ENCODE measurements around the gene PDE3A.

The PDE3A gene

DNA sequence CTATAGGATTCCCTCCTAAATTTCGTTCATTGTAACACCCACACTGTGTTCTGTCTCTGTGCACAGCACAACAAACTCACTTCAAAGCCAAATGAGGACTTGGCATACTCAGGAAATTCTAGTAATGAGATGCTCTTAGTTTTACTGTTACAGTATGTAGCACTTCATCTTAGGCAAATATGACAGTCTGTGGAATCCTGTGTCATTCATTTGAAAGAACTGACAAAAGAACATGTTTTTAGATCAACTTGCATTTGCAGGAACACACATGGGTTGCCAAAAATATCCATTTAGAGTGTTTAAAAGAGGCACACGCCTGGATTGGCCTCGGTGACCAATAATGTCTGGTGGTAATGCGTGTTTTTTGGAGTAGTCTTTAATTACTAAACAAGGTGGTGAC lies 56.5 kb downstream of the PDE3A start:
- no peak for DNase-seq (ENCODE audit: low read depth)

DNA sequence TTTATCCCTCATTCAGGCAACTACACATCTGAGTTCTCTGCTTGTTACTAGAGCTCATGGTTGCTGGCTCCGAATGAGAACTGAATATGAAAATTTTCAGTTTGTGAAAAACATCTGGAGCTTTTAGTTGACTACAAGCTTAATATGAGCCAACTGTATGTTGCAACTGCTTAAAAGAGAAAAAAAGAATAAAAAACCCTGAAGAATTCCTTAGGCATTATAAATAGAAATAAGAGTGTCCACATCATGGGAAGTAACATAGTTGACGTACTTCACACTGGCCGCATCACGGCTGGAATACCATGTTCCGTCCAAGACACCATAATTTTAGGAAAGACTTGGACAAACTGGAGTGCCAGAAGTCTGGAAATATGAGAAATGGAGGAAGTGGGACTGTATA lies 57.9 kb downstream of the PDE3A start:
- no peak for DNase-seq (ENCODE audit: low read depth)

DNA sequence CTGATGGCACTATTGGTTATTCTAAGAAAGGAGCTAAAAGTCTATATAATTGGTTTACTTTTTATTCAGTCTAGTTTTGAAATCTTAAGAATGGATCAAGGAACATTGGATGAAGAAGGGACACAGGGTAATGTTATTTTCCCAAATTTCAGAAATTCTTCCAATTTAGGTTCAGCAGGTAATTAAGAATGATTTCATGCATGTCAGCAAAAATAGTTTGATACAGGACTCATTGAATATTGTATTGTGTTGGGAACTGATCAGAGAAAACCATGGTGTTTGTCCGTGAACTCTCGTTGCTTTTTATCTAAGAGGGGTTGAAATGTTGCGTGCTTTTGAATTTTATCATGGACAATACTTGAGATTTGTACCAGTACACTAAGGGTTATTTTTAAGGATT lies 58.6 kb downstream of the PDE3A start:
- no peak for DNase-seq (ENCODE audit: low read depth)

GRCh38 chr12:20429852-20430251 lies 61.5 kb downstream of the PDE3A start:
- no peak for DNase-seq (ENCODE audit: low read depth)

GRCh38 chr12:20432290-20432689 lies 64.0 kb downstream of the PDE3A start:
- DNase-seq (ENCODE audit: low read depth), result no peak

DNA sequence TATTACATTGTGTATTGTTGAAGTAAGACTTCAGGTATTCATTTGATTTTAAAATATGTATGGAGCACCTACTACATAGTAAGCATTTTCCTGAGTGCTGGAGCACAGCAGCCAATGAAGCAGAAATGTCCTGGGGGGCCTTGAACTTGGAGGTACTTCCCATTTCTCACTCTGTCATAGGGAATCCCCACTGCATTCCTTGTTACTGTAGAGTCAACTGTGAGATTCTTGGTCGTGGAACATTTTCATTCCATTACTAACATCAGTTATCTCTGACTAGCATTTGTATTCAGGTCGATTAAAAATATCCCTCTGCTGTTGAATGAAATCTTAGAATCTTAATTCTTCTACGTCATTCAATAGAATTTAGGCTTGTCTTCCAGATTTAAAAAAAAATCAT lies 66.7 kb downstream of the PDE3A start:
- no peak for DNase-seq (ENCODE audit: low read depth)

DNA sequence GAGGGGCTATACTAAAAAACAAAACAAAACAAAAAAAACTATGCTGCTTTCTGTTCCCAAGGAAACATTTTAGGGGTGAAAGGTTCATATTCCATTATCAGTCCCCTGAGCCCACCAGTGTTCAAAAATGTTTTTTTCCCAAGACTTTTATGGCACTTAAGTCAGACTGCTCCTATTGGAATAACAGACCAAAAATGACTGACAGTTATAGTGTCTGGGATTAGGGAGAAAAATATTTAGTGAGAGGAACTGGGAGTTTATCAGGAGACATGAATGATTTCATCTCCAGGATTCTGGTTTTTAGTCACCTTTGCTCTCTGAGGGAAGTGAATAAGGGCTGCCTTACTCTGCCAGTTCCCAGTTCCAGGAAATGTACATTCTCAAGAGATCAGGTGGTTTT lies 68.0 kb downstream of the PDE3A start:
- no peak for DNase-seq (ENCODE audit: low read depth)

DNA sequence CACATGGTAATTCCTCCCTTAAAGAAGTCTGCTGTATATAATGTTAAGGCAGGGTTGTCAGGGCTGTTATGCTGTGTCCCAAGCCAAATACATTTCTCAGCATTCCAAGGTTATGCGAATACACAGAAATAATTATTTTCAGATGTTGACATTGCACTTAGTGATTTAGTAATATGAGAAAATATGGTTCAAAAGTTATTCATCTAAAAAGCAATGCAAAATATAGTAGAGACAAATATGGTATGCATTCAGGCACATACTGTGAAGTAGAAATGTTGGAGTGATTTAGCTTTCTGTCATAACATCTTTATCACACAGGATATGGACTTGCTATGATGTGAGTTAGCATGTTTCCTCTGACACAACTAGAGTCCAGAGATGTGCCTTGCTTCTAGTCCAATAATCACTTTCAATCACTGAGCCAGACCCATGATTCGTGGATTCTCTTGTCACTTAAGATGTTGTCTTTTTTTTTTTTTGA lies 70.0 kb downstream of the PDE3A start:
- no peak for DNase-seq (ENCODE audit: low read depth)

- no peak for DNase-seq (ENCODE audit: low read depth)
Measured at GRCh38 chr12:20439626-20440025, 71.3 kb downstream of the PDE3A start.

DNA sequence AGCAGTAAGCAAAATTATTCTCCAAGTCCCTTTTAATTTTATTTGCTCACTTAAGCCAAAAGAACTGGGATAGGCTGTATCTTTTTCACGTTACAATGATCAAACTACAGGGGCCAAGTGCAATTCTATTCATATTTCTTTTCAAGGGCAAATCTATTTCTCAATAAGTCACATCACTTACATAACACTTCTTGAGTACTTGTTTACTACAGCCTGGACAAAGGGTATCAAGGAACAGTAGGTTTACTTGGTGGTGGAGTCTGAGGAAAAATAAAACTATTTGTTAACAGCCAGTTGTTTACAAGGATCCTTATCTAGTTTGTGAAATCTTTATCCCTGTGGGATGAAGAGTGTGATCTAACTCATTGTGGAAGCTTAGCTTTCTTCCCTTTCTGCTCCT lies 72.1 kb downstream of the PDE3A start:
- no peak for DNase-seq (ENCODE audit: low read depth)

GRCh38 chr12:20442322-20442721 lies 74.0 kb downstream of the PDE3A start:
- no peak for DNase-seq (ENCODE audit: low read depth)

- no peak for DNase-seq (ENCODE audit: low read depth)
Measured at GRCh38 chr12:20443255-20443654, 74.9 kb downstream of the PDE3A start.

DNA sequence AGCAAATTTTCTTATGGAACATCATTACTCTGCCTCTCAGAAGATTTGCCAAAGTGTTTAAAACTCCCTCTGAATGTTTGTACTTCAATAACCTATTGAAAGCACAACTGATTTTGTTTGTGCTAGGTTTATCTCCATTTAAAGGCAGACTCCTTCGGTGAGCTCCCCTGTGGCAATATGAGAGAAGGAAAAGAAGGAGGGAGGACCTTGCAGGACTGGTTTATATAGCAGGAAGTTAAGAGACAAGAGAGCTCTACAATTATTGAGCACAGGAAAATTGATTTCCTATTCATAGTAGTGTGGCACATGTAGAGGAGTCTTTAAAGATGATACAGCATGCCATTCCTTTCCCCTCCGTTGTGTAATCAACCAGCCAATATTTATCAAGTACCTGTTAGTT lies 75.5 kb downstream of the PDE3A start:
- no peak for DNase-seq (ENCODE audit: low read depth)

GRCh38 chr12:20444595-20445170 lies 76.3 kb downstream of the PDE3A start:
- DNase-seq (ENCODE audit: low read depth), result no peak

GRCh38 chr12:20445687-20446086 lies 77.3 kb downstream of the PDE3A start:
- DNase-seq (ENCODE audit: low read depth), result no peak

DNA sequence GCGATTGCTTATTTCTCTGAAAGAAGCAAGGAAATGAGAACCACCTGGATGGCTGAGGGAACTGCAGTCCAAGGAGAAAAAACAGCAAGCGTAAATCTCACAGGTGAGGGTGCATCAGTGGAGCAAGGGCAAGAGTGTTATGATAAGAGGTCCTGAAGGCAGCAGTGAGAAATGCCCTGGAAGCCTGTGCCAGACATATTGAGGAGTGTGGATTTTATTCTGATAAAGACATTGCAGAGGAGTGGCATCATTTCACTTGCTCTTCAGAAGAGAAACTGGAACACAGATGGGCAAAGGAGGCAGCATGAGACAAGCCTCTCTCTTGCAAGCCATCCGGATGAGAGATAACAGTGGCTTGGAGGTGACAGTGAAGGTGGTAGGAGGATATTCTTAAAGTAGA lies 78.5 kb downstream of the PDE3A start:
- DNase-seq (ENCODE audit: low read depth), result no peak

DNA sequence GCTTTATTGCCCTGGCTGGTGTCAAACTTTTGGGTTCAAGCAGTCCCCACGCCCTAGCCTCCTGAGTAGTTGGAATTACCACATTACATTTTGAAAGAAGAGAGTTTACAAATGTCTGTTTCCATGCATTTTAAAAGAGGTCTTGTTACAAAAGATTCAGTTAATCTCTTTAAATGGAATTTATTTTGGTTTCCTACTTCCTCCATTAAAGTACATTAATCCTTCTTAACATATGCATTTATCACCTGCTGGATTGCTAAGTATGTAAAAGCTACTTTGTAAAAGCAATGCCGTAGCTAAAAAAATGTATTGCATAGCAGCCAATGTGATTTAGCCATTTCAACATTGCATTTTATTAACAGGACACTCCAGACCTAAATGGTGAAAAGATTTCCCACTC lies 80.4 kb downstream of the PDE3A start:
- DNase-seq (ENCODE audit: low read depth), result no peak

GRCh38 chr12:20450591-20451180 lies 82.3 kb downstream of the PDE3A start:
- no peak for DNase-seq (ENCODE audit: low read depth)

GRCh38 chr12:20451761-20452160 lies 83.4 kb downstream of the PDE3A start:
- DNase-seq (ENCODE audit: low read depth), result no peak

GRCh38 chr12:20452496-20453010 lies 84.2 kb downstream of the PDE3A start:
- DNase-seq (ENCODE audit: low read depth), result no peak

GRCh38 chr12:20453756-20454310 lies 85.5 kb downstream of the PDE3A start:
- DNase-seq (ENCODE audit: low read depth), result no peak

GRCh38 chr12:20455001-20455706 lies 86.8 kb downstream of the PDE3A start:
- DNase-seq (ENCODE audit: low read depth), result no peak

GRCh38 chr12:20457582-20457981 lies 89.2 kb downstream of the PDE3A start:
- no peak for DNase-seq (ENCODE audit: low read depth)

Data from stimulated activated CD8-positive, alpha-beta memory T cell treated with anti-CD3 and anti-CD28 coated beads, Interleukin-7, amount 100 ng/mL, for 24 hours (primary cell).